ENCODE data around the gene DIS3L2. TPM values are rescaled to one million over a fixed set of nuclear protein-coding genes. Genes with fewer than 3 reads are reported as not detected.

The DIS3L2 gene
- total RNA-seq, 4 donors from 2014 or later, result 52.8 to 74.9 (median 61.8) TPM

DNA sequence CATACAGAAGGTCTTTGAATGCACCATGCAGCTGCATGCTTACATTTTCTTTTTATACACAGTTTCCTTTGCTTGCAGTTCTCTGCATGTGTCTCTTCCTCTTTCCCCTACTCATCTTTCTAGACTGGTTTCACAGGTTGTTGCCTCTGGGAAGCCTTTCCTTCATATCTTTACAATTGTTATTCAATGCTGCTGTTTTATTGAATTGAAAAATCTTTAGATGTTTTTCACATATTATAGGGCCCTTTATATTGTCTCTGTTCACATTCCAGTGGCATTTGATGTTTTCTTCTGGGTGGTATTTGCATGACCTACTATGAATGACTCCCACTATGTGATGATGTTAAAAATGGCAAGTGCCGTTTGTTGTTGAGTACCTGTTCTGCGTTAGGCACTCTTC lies 91.1 kb downstream of the DIS3L2 start:
- Histone ChIP-seq H3K27me3 (no peaks in the 10 kb centered on the region), H3K27ac (no peak overlapping the region), H3K4me1 (no peaks in the 10 kb centered on the region), H3K4me3 (no peak overlapping the region), H3K36me3 (no peaks in the 10 kb centered on the region), H3K9me3 (no peaks in the 10 kb centered on the region)
- DNase-seq (ENCODE audit: low spot score in 2 of 2), result no peak
- WGBS, 2 donors, result 60 to 64% methylated on average over 2 of the region's 2 CpGs
- TF ChIP-seq POLR2A (IDR thresholded peaks at IDR 0.05) (no peak), EP300 (IDR thresholded peaks at IDR 0.05) (no peak)
- TF ChIP-seq, protein P1, sequence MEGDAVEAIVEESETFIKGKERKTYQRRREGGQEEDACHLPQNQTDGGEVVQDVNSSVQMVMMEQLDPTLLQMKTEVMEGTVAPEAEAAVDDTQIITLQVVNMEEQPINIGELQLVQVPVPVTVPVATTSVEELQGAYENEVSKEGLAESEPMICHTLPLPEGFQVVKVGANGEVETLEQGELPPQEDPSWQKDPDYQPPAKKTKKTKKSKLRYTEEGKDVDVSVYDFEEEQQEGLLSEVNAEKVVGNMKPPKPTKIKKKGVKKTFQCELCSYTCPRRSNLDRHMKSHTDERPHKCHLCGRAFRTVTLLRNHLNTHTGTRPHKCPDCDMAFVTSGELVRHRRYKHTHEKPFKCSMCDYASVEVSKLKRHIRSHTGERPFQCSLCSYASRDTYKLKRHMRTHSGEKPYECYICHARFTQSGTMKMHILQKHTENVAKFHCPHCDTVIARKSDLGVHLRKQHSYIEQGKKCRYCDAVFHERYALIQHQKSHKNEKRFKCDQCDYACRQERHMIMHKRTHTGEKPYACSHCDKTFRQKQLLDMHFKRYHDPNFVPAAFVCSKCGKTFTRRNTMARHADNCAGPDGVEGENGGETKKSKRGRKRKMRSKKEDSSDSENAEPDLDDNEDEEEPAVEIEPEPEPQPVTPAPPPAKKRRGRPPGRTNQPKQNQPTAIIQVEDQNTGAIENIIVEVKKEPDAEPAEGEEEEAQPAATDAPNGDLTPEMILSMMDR (IDR thresholded peaks at IDR 0.05), result no peak

DNA sequence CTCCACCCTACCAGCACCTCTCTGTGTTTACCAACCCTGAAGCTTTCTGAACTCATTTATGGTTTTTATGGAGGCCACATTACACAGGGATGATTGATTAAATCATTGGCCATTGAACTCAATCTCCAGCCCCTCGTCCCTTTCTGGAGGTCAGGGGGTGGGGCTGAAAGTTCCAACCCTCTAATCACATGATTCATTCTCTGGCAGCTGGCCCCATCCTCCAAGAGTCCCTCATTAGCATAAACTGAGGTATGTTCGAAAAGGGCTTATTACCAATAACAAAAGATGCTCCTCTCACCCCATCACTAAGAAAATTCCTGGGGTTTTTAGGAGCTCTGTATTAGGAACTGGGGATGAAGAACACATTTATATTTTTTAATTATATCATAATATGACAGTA lies 92.3 kb downstream of the DIS3L2 start:
- TF ChIP-seq, protein P1 (IDR thresholded peaks at IDR 0.05), result no peak
- no peak for TF ChIP-seq POLR2A (IDR thresholded peaks at IDR 0.05)
- no peak for TF ChIP-seq EP300 (IDR thresholded peaks at IDR 0.05)
- 55 to 71% methylated on average over 2 of the region's 2 CpGs for WGBS, 2 donors
- H3K36me3 ChIP-seq, result no peaks in the 10 kb centered on the region

DNA sequence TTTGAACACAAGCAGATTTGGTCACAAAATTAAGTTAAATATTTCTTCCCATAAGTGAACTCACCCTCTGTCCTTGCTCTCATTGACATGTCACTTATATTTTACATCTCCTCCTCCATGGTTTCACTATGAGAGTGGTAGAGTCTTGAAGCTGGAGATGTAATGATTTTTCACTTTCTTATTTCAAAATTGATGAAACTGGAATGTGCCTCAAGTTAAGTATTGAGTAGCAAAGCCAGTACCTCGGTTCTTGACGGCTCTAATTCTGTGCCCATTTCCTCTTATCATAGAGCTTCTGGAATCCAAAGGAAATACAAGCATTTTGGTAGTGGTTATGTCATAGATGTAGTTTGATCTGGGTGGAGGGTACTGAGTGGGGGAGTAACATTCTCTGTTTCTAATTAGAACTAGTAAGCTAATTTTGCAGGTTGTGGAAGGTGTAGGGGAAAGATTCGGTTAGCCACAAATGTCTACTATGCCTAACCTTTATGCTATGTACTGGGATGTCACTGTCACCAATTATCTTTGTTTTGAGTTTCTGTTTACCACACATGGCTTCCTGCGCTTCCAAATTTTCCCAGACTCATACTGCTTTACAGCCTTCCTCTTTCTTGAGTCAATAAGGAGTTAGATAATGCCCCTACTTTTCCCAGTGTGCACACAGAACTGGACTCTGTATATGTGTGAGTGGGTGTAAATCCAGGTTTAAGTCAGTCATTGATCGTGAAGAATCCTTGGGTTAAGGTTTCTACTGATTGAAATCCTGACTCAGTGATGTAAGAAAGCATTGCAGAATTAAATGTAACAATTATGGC lies 96.8 kb downstream of the DIS3L2 start:
- 80 to 85% methylated on average over 5 of the region's 5 CpGs for WGBS, 2 donors
- peaks cover 0 to 5% (median 0%) of the 10 kb centered on the region in 4 donors for H3K9me3 ChIP-seq
- no peak for DNase-seq (ENCODE audit: low spot score in 2 of 2)
- peaks cover 0 to 4% (median 0%) of the 10 kb centered on the region in 4 donors for H3K4me1 ChIP-seq
- no peak overlapping the region for H3K4me3 ChIP-seq
- no peak overlapping the region for H3K27ac ChIP-seq
- H3K27me3 ChIP-seq, result no peaks in the 10 kb centered on the region
- TF ChIP-seq POLR2A (IDR thresholded peaks at IDR 0.05) (no peak), EP300 (IDR thresholded peaks at IDR 0.05) (no peak)
- TF ChIP-seq, protein P1 (IDR thresholded peaks at IDR 0.05), result no peak
- no peaks in the 10 kb centered on the region for H3K36me3 ChIP-seq

More for the DNA sequence above, 92.3 kb downstream of the DIS3L2 start:
- Histone ChIP-seq H3K4me3 (no peak overlapping the region), H3K9me3 (no peaks in the 10 kb centered on the region), H3K27ac (no peak overlapping the region), H3K4me1 (peaks cover 0 to 4% (median 0%) of the 10 kb centered on the region in 4 donors), H3K27me3 (no peaks in the 10 kb centered on the region)
- DNase-seq (ENCODE audit: low spot score in 2 of 2), result no peak

DNA sequence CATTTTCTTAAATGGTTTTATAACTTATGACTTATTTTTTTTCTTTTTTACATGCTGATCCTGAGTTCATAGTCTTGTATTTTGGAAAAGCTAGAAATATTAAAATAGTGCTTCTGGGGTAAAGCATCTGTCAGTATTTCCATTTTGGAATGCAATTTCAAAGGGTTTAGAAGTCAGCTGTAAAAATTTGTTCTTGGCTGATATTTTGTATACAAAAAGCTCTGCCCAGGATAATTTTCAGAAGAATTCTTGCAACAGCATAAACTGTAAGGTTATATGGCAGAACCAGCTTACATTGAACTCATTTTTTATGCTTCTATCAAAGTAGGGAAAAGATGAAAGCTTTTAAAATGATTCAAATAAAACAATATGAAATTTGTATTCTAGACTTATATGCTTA lies 97.4 kb downstream of the DIS3L2 start:
- no peaks in the 10 kb centered on the region for H3K27me3 ChIP-seq
- TF ChIP-seq, protein P1 (IDR thresholded peaks at IDR 0.05), result no peak
- no peak for TF ChIP-seq POLR2A (IDR thresholded peaks at IDR 0.05)
- no peak for TF ChIP-seq EP300 (IDR thresholded peaks at IDR 0.05)
- no peak overlapping the region for H3K27ac ChIP-seq
- peaks cover 0 to 4% (median 0%) of the 10 kb centered on the region in 4 donors for H3K4me1 ChIP-seq
- H3K4me3 ChIP-seq, result no peak overlapping the region
- no peak for DNase-seq (ENCODE audit: low spot score in 2 of 2)
- H3K36me3 ChIP-seq, result no peaks in the 10 kb centered on the region
- H3K9me3 ChIP-seq, result peaks cover 0 to 5% (median 0%) of the 10 kb centered on the region in 4 donors

DNA sequence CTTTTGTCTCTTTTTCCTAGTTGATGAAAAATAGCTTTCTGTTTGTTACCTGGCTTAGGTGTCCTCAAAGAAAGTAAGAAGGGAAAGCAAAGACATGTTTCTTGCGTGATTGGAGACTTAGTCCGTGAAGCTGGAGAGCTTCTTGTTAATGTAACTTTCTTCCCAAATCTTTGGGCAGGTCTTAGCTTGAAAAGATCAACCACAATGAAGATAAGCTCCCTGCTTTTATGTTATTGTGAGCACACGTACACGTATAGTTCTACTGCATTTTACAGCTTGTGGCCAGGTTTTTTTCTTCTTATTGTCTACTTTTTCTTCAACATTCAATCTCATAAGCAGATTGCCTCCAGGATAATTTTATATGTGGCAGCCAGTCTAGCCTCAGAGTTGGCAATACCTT lies 99.8 kb downstream of the DIS3L2 start:
- H3K9me3 ChIP-seq, result peaks cover 0 to 5% (median 0%) of the 10 kb centered on the region in 4 donors
- no peak overlapping the region for H3K4me3 ChIP-seq
- H3K36me3 ChIP-seq, result no peaks in the 10 kb centered on the region
- no peaks in the 10 kb centered on the region for H3K27me3 ChIP-seq
- peaks cover 0 to 4% (median 0%) of the 10 kb centered on the region in 4 donors for H3K4me1 ChIP-seq
- DNase-seq (ENCODE audit: low spot score in 2 of 2), result no peak
- no peak for TF ChIP-seq POLR2A (IDR thresholded peaks at IDR 0.05)
- TF ChIP-seq, protein P1 (IDR thresholded peaks at IDR 0.05), result no peak
- TF ChIP-seq EP300 (IDR thresholded peaks at IDR 0.05), result no peak
- 90 to 91% methylated on average over 4 of the region's 4 CpGs for WGBS, 2 donors
- H3K27ac ChIP-seq, result no peak overlapping the region
